Fibroblast of skin of right biceps (primary cell): ENCODE measurements around the gene PSMG3.

Experiments used
- DNase-seq: peaks from one replicate; pipeline ENCODE4 v3.0.0-alpha.2; 2013

PSMG3 gene

GRCh38 chr7:1542841-1543747, 26.7 kb downstream of the PSMG3 start:
- DNase-seq: no peak

DNA sequence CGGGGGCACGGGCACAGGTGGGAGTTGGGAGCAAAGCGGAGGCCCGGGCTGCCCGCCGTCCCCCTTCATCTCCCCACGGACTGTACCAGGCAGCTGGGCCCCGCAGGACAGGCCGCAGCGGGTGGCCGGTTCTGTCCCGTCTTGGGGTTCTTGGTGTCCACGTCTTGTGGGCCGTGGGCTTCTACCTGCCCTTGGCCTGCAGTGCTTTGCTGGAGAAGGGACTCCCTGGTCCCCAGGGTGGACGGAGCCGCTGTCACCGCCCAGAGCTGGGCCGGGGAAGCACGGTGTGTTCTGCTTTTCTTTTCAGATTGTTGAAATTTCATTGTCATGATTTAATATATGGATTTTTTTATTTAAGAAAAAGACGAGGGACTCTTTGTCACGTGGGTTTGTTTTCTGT, 27.5 kb downstream of the PSMG3 start:
- no peak for DNase-seq

GRCh38 chr7:1541431-1542162, 28.2 kb downstream of the PSMG3 start:
- DNase-seq: no peak

- DNase-seq: no peak
Observed at GRCh38 chr7:1540776-1541271, 29.0 kb downstream of the PSMG3 start.

GRCh38 chr7:1539882-1540775, 29.7 kb downstream of the PSMG3 start:
- no peak for DNase-seq

DNA sequence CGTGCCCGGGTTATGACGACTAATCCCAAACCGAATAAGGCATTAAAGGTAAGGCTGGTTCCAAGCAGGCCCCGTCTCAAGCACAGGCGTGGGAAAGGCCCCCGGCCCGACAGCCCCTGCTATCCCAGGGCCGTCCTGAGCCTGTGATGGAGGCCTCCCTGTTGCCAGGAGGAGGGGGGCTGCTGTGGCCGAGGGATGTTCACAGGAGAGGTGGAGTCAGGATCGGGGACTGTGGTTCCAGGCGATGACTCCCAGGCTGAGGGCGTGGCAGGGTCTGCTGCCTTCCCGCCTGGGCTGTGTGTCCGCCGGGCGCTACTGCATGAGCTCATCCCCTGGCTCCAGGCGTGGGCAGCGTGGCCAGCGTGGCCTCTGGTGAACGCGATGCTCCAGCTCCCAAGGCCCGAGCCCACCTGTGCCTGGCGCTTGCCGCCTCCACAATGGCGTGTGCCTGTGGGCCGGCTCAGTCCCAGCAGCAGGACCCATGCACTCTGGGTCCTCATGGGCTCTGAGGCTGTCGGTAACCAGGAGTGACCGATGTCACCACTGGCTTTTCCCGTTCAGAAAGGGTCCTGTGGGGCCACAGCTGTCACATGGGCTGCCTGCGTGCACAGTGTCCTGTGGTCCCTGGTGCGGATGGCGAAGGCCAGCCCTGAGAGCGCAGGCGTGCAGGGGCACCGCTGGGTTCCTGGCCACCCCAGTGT, 30.5 kb downstream of the PSMG3 start:
- DNase-seq: no peak

- no peak for DNase-seq
Observed at GRCh38 chr7:1538544-1539180, 31.2 kb downstream of the PSMG3 start.

- DNase-seq: peak; percentile 97
Observed at GRCh38 chr7:1537535-1538412, 32.1 kb downstream of the PSMG3 start.

- DNase-seq: peak; percentile 99
Observed at GRCh38 chr7:1536743-1537534, 32.9 kb downstream of the PSMG3 start.

- no peak for DNase-seq
Observed at GRCh38 chr7:1536455-1536742, 33.4 kb downstream of the PSMG3 start.

DNA sequence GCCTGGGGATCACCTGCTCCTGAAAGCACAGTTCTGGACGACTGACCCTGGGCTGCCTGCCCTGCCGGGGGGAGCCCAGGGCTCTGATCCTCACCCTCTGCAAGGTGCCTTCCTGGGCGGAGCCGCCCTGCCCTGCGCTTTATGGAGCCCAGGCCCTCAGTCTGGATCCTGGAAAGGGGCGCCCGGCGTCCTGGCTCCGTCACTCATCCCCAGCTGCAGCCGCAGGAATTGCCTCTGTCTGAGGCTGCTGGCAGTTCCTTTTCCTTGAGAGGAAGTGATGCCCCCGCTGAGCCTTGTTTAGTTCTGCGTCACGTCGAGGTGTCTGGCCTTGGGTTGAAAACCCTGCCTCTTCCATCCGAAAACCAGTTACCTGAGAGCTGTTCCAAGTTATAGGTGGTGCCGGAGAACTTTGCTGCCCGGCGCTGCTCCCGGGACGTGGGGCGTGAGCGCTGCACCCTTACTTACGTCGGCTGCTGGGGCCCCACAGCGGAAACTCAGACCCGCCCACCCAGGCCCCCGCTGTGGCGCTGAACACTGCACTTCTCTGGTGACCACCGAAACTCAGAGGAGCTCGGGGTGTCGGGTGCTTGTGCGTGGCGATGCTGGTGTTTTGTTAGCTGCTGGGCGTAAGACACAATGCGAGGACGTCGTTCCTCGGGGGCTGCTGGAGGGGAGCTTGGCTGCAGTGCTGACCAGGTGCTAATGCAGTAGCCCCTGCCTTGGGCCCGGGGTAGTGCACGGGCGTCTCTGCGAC, 34.0 kb downstream of the PSMG3 start:
- no peak for DNase-seq

- no peak for DNase-seq
Observed at GRCh38 chr7:1535100-1535458, 34.8 kb downstream of the PSMG3 start.

- no peak for DNase-seq
Observed at GRCh38 chr7:1534330-1535099, 35.3 kb downstream of the PSMG3 start.

GRCh38 chr7:1533547-1534329, 36.1 kb downstream of the PSMG3 start:
- peak; percentile 91 for DNase-seq

DNA sequence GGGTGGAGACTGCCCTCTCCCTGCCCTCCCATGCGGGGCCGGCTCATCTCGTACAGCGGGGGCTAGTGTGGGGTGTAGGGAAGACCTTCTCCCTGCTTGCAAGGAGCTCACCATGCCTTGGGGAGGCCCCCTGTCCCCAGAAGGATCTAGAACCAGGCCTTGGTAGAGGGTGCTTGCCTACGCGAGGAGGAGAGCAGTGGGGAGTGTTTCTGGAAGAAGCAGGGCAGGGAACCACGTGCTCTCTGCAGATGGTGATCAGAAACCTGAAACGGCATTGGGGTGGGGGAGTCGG, 36.6 kb downstream of the PSMG3 start:
- DNase-seq: no peak

DNA sequence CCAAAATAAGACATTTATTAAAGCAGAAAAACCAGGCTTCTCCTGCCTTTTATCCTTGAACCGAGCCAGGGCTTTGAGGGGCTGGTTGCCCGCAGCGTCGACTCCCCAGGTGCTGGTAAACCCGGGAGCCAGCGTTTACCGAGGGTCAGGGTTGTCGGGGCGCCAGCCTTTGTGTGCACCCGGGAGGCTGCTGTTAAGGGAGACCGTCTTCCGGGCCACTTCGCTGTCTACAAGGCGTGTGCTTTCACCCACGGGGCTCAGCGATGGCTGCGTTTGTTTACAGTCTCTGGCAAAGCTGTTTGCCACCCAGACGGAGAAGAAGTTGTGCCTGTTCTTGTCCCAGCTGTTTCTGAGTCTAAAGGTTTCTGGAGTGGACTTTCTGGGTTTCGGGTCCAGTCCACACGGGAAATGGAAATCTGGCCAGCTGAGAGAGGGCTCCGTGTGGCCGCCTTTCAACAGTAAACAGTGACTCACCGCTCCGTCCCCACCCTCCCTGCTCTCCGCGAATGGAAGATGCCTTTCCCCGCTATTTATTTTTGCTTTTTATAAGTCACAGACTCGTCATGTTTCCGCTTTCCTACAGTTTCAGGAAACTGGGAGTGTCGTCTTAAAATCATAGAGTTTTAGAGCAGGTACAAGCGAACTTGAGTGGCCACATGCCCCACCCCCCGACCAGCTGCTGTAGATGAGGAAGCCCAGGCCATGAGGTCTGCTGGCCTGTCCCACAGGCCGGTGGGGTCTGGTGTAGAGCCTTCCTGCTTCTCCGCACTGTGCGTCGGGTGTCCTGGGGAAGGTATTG, 37.2 kb downstream of the PSMG3 start:
- DNase-seq: peak; percentile 89

GRCh38 chr7:1531979-1532455, 37.8 kb downstream of the PSMG3 start:
- no peak for DNase-seq
